ENCODE data around the gene RPN2.

DNA sequence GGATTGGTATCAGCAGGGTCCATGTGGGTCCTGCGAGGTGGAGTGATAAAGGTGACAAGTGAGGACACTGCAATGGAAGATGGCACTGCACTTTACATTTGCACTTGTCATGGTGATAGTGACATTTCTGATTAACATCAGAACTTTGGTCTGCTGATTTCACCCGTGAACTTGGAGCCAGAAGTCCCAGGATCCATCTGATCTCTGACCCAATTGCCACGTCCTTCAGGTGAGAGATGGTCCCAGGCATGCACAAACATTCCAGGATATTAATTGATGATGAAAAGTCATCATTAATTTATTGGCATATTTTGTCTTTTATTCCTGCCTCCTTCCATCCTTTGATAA, 92.3 kb downstream of the RPN2 start:
- TF ChIP-seq, protein P1, sequence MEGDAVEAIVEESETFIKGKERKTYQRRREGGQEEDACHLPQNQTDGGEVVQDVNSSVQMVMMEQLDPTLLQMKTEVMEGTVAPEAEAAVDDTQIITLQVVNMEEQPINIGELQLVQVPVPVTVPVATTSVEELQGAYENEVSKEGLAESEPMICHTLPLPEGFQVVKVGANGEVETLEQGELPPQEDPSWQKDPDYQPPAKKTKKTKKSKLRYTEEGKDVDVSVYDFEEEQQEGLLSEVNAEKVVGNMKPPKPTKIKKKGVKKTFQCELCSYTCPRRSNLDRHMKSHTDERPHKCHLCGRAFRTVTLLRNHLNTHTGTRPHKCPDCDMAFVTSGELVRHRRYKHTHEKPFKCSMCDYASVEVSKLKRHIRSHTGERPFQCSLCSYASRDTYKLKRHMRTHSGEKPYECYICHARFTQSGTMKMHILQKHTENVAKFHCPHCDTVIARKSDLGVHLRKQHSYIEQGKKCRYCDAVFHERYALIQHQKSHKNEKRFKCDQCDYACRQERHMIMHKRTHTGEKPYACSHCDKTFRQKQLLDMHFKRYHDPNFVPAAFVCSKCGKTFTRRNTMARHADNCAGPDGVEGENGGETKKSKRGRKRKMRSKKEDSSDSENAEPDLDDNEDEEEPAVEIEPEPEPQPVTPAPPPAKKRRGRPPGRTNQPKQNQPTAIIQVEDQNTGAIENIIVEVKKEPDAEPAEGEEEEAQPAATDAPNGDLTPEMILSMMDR (IDR thresholded peaks at IDR 0.05 in 2 of 3, conservative IDR thresholded peaks at IDR 0.05 in 1 of 3; ENCODE audit: borderline replicate concordance in 1 of 3, insufficient read depth in 1 of 3, low read depth in 2 of 3, low read length in 2 of 3), result no peak
- TF ChIP-seq SIN3A (IDR thresholded peaks at IDR 0.05; ENCODE audit: low read depth), result no peak
- TF ChIP-seq CEBPB (IDR thresholded peaks at IDR 0.05; ENCODE audit: low read depth), result no peak
- no peak for TF ChIP-seq EZH2 (IDR thresholded peaks at IDR 0.05)
- TF ChIP-seq, protein P2, sequence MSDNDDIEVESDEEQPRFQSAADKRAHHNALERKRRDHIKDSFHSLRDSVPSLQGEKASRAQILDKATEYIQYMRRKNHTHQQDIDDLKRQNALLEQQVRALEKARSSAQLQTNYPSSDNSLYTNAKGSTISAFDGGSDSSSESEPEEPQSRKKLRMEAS (IDR thresholded peaks at IDR 0.05), result no peak
- TF ChIP-seq EZH2phosphoT487 (IDR thresholded peaks at IDR 0.05; ENCODE audit: borderline replicate concordance), result no peak
- TF ChIP-seq POLR2AphosphoS5 (IDR thresholded peaks at IDR 0.05; ENCODE audit: low read depth, low read length), result no peak
- TF ChIP-seq POLR2A (IDR thresholded peaks at IDR 0.05; ENCODE audit: borderline replicate concordance, extremely low read depth, insufficient read depth, insufficient read length), result no peak
- no peak for TF ChIP-seq ZNF274 (IDR thresholded peaks at IDR 0.05; ENCODE audit: low read depth, low read length)

Data from HCT116 (cell line).